Smooth muscle cell (in vitro differentiated cells): ENCODE data around the gene CYP2D6. TPM values are rescaled to one million over a fixed set of nuclear protein-coding genes. Genes with fewer than 3 reads are reported as not detected.

Experiments used
- DNase-seq: peaks from one replicate; lab custom pipeline; 2025; ENCODE audit not compliant: unreplicated experiment; lab: John Stamatoyannopoulos, UW
- H2AFZ ChIP-seq: fragments of 200-600 bp; sonication (generic); 2 replicates; pipeline ENCODE4 v1.6.0; 2016; ENCODE audit warnings: antibody characterized with exemption, low read depth, mild to moderate bottlenecking
- H3F3A ChIP-seq: fragments of 200-600 bp; sonication (generic); 2 replicates; pipeline ENCODE4 v1.6.0; 2017; ENCODE audit warnings: antibody characterized with exemption, low read depth
- H3K27ac ChIP-seq: fragments of 200-600 bp; sonication (generic); 2 replicates; pipeline ENCODE4 v1.5.1; 2016; ENCODE audit warnings: low read depth, mild to moderate bottlenecking
- H3K27me3 ChIP-seq: fragments of 200-600 bp; sonication (generic); 2 replicates; pipeline ENCODE4 v1.6.1; 2016; ENCODE audit warnings: low read depth, mild to moderate bottlenecking
- H3K36me3 ChIP-seq: fragments of 200-600 bp; sonication (generic); 2 replicates; pipeline ENCODE4 v1.5.1; 2016; ENCODE audit warnings: low read depth
- H3K4me1 ChIP-seq: fragments of 200-600 bp; sonication (generic); 2 replicates; pipeline ENCODE4 v1.5.1; 2016; ENCODE audit warnings: low read depth
- H3K4me2 ChIP-seq: fragments of 200-600 bp; sonication (generic); 2 replicates; pipeline ENCODE4 v1.6.0; 2016; ENCODE audit warnings: mild to moderate bottlenecking
- H3K4me3 ChIP-seq: fragments of 200-600 bp; sonication (generic); 2 replicates; pipeline ENCODE4 v1.5.1; 2016; ENCODE audit warnings: mild to moderate bottlenecking
- H3K79me2 ChIP-seq: fragments of 200-600 bp; sonication (generic); 2 replicates; pipeline ENCODE4 v1.6.0; 2016; ENCODE audit warnings: low read depth, mild to moderate bottlenecking
- H3K9ac ChIP-seq: fragments of 200-600 bp; sonication (generic); 2 replicates; pipeline ENCODE4 v1.6.0; 2016; ENCODE audit warnings: low read depth
- H3K9me3 ChIP-seq: fragments of 200-600 bp; sonication (generic); replicated peaks from 2 replicates; pipeline ENCODE4 v1.5.1; 2016; ENCODE audit warnings: low read depth
- H4K20me1 ChIP-seq: fragments of 200-600 bp; sonication (generic); 2 replicates; pipeline ENCODE4 v1.6.0; 2016; ENCODE audit warnings: low read depth
- WGBS: methylation state at CpG from one replicate; pipeline ENCODE4 v1.1.7; 2016; ENCODE audit warnings: low lambda C conversion rate; 5-methylcytosine and 5-hydroxymethylcytosine counted together
- polyA plus RNA-seq: library from polyadenylated mRNA; unstranded; fragments of >200 nt; fragmentation: Nextera tagmentation; extraction: Ambion mirVana; gene quantifications from 2 replicates; pipeline ENCODE4 v1.2.1, GENCODE V29; 2016
- total RNA-seq: library from RNA; depleted of rRNA; stranded (reverse); fragments of >200 nt; gene quantifications from 2 replicates; pipeline ENCODE4 v1.2.3, GENCODE V29; 2014
- TF ChIP-seq, protein P1 (sequence below): fragments of 200-600 bp; sonication (generic); IDR thresholded peaks from 2 replicates; pipeline ENCODE4 v1.5.1; 2017; ENCODE audit warnings: borderline replicate concordance, mild to moderate bottlenecking, antibody characterized with exemption; ENCODE audit not compliant: insufficient read depth, poor library complexity, severe bottlenecking

CYP2D6 gene
- total and polyA plus RNA-seq, 2 experiments from 2014 or later = 0.41 to 0.63 TPM

DNA sequence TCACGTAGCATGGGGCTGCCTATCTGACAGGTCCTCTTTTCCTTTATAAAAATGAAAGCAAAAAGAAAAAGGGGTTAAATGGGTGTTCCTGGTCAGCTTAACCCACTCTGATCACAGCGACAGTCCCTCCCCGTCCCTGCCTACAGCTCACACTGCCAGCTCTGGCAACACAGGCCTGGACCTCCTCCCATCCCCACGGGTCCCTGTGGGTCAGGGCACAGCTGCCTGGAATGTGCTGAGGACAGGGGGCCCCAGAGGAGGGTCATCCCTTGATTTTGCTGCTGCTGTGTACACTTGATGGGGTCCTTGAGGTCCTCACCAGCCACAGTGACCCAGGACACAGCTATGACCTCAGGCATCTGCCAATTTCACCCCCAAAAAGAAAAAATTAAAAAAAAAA lies 29.6 kb upstream of the CYP2D6 start:
- Histone ChIP-seq H3K27ac (no peak overlapping the region), H3K4me2 (no peak overlapping the region), H3K36me3 (no peaks in the 10 kb centered on the region), H3K9ac (no peak overlapping the region), H3F3A (no peaks in the 10 kb centered on the region), H2AFZ (no peak overlapping the region), H4K20me1 (peaks cover 15% of the 10 kb centered on the region), H3K4me1 (no peaks in the 10 kb centered on the region), H3K79me2 (no peaks in the 10 kb centered on the region), H3K9me3 (no peaks in the 10 kb centered on the region), H3K27me3 (no peaks in the 10 kb centered on the region), H3K4me3 (no peak overlapping the region)
- TF ChIP-seq, protein P1, sequence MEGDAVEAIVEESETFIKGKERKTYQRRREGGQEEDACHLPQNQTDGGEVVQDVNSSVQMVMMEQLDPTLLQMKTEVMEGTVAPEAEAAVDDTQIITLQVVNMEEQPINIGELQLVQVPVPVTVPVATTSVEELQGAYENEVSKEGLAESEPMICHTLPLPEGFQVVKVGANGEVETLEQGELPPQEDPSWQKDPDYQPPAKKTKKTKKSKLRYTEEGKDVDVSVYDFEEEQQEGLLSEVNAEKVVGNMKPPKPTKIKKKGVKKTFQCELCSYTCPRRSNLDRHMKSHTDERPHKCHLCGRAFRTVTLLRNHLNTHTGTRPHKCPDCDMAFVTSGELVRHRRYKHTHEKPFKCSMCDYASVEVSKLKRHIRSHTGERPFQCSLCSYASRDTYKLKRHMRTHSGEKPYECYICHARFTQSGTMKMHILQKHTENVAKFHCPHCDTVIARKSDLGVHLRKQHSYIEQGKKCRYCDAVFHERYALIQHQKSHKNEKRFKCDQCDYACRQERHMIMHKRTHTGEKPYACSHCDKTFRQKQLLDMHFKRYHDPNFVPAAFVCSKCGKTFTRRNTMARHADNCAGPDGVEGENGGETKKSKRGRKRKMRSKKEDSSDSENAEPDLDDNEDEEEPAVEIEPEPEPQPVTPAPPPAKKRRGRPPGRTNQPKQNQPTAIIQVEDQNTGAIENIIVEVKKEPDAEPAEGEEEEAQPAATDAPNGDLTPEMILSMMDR = no peak
- no peak for DNase-seq
- WGBS = 92% methylated on average over 4 of the region's 4 CpGs

DNA sequence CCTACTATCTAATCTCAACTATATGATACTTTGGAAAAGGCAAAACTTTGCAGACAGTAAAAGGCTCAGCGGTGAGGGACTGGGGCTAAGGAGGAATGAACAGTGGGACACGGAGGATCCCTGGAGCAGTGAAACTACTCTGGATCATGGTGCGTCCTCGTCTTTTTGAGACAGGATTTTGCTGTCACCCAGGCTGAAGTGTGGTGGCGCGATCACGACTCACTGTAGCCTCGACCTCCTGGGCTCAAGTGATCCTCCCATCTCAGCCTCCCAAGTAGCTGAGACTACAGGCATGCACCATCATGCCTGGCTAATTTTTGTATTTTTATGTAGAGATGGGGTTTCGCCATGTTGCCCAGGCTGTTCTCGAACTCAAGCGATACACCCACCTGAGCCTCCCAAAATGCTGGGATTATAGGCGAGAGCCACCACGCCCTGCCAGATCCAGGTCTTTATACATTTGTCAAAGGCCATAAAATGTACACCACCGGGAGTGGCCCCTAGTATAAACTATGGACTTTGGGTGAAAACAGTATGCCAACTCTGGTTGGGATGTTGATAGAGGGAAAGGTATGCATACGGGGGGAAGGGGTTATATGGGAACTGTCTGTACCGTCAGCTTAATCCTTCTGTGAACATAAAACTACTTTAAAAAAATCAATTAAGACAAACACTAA lies 28.0 kb upstream of the CYP2D6 start:
- Histone ChIP-seq H3K36me3 (no peaks in the 10 kb centered on the region), H3K4me1 (no peaks in the 10 kb centered on the region), H3K9ac (no peak overlapping the region), H3K4me3 (no peak overlapping the region), H3K27me3 (no peaks in the 10 kb centered on the region), H3K27ac (no peak overlapping the region), H3K4me2 (no peak overlapping the region), H2AFZ (no peak overlapping the region), H3K9me3 (no peaks in the 10 kb centered on the region), H3K79me2 (no peaks in the 10 kb centered on the region), H4K20me1 (peaks cover 8% of the 10 kb centered on the region), H3F3A (no peaks in the 10 kb centered on the region)
- 94% methylated on average over 16 of the region's 16 CpGs for WGBS
- DNase-seq = no peak
- TF ChIP-seq, protein P1 = no peak

DNA sequence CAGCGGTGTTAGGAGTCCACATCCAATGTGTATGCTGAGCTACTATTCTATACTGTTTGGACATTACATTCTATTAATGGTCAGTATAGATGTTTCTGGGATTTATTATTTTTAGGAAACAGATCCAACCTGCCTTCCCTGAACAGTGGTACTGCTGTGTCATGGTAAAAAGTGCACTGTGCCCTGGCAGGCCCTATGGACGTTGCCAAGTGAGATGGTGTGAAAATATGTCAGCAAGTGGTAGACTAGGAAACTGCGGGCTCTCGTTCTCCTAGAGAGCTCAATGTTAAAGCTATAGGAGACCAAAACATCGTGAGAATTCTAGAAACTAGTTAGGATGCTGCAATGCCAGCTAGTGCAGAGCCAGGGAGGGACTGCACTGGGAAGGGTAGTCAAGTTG lies 26.0 kb upstream of the CYP2D6 start:
- WGBS = 90% methylated on average over 5 of the region's 5 CpGs
- Histone ChIP-seq H3K9ac (no peak overlapping the region), H3K79me2 (no peaks in the 10 kb centered on the region), H3K4me3 (no peak overlapping the region), H3K4me1 (no peaks in the 10 kb centered on the region), H3K27me3 (no peaks in the 10 kb centered on the region), H3F3A (no peaks in the 10 kb centered on the region), H3K36me3 (no peaks in the 10 kb centered on the region), H2AFZ (no peak overlapping the region), H3K27ac (no peak overlapping the region), H3K4me2 (no peak overlapping the region), H4K20me1 (peaks cover 4% of the 10 kb centered on the region), H3K9me3 (no peaks in the 10 kb centered on the region)
- TF ChIP-seq, protein P1 = no peak
- DNase-seq = no peak

DNA sequence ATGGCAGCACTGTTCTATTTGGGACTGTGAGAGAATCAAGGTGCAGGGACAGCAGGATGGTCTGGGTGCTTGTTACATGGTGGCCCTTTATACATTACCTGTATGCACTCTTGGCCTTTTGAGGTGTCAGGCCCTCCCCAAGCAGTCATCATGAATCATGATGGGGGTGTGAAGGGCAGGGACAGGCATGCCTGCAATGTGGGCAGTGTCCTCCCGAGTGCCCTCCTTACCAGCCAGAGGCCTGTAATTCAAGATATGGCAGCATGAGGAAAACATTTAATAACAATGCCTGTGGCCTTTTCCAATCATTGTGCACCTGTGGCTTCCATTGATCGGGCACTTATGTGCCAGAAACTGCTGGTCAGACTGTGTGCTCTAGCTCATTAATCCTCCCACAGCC lies 25.5 kb upstream of the CYP2D6 start:
- H3K4me3 ChIP-seq = no peak overlapping the region
- no peaks in the 10 kb centered on the region for H3K9me3 ChIP-seq
- TF ChIP-seq, protein P1 = no peak
- H3K27me3 ChIP-seq = no peaks in the 10 kb centered on the region
- no peak overlapping the region for H3K4me2 ChIP-seq
- no peak overlapping the region for H2AFZ ChIP-seq
- no peak overlapping the region for H3K9ac ChIP-seq
- H3K36me3 ChIP-seq = no peaks in the 10 kb centered on the region
- H3K4me1 ChIP-seq = no peaks in the 10 kb centered on the region
- DNase-seq = no peak
- no peaks in the 10 kb centered on the region for H3K79me2 ChIP-seq
- no peak overlapping the region for H3K27ac ChIP-seq
- no peaks in the 10 kb centered on the region for H4K20me1 ChIP-seq
- no peaks in the 10 kb centered on the region for H3F3A ChIP-seq
- WGBS = 89% methylated on average over 2 of the region's 2 CpGs
